ENCODE results near the gene L1CAM. TPM values are rescaled to one million over a fixed set of nuclear protein-coding genes. Genes with fewer than 3 reads are reported as not detected.

Gene L1CAM
- total and polyA plus RNA-seq, 9 of the 15 experiments (the other 6 are each of a cell fraction or from before 2014, with no cell fraction given), result 0.09 to 0.86 (median 0.26) TPM; not detected in 3

- in situ Hi-C loops (cut with MboI) (no loop called here), intact Hi-C loops (cut with micrococcal nuclease) (no loop called here)
- Histone ChIP-seq H3K79me2 (ENCODE audit: control insufficient read depth, insufficient read depth, low read length) (no peaks in the 10 kb centered on the region), H3K9me3 (replicated peaks; ENCODE audit: control insufficient read depth, insufficient read depth, low read depth, low read length) (no peaks in the 10 kb centered on the region), H3K27me3 (ENCODE audit: control insufficient read depth in 2 of 2, insufficient read depth in 2 of 2, low read length in 2 of 2) (peaks cover 0 to 34% of the 10 kb centered on the region in 2 experiments; a peak in 2 of 5 replicates), H3K4me2 (ENCODE audit: insufficient read depth, low read length) (no peak overlapping the region), H3K9ac (ENCODE audit: insufficient read depth in 1 of 2, low read depth in 2 of 2, low read length in 2 of 2) (no peak overlapping the region), H3K27ac (ENCODE audit: extremely low read depth, low read depth, low read length) (no peak overlapping the region), H3K36me3 (ENCODE audit: control insufficient read depth, insufficient read depth, low read length) (no peaks in the 10 kb centered on the region), H2AFZ (ENCODE audit: low read depth, low read length) (no peak overlapping the region), H3K9me1 (ENCODE audit: control insufficient read depth, insufficient read depth, low read length) (no peaks in the 10 kb centered on the region), H3K4me3 (no peak overlapping the region), H3K4me1 (replicated peaks in 1 of 2; ENCODE audit: control insufficient read depth in 2 of 2, insufficient read depth in 2 of 2, low read length in 2 of 2) (peaks cover 0 to 38% of the 10 kb centered on the region in 2 experiments; a peak in 3 of 5 replicates), H4K20me1 (replicated peaks; ENCODE audit: control insufficient read depth, insufficient read depth, low read length) (0 out of 2 replicates have a peak, but pooled peaks cover 8% of the 10 kb centered on the region)
- 9% methylated on average over 13 of the region's 28 CpGs for WGBS (ENCODE audit: insufficient coverage, low coverage, missing lambda C conversion rate)
- POLR2A ChIA-PET, result no interaction called here
- no TSS peak for BruUV-seq (replicated peaks)
- ATAC-seq, result no peak
- no peak for DNase-seq (ENCODE audit: extremely low read depth in 1 of 4, low spot score in 3 of 4)
- TF ChIP-seq ZNF740 (CRISPR knock-in tag; IDR thresholded peaks at IDR 0.05) (no peak), ZNF740 (tag; IDR thresholded peaks at IDR 0.05) (no peak), NFE2 (IDR thresholded peaks at IDR 0.05; ENCODE audit: low read depth) (no peak), MBD2 (IDR thresholded peaks at IDR 0.05; ENCODE audit: borderline replicate concordance, low read depth) (no peak), ZNF140 (CRISPR knock-in tag; IDR thresholded peaks at IDR 0.05) (no peak), RBM22 (IDR thresholded peaks at IDR 0.05; ENCODE audit: low read depth, low read length, poor library complexity, severe bottlenecking) (no peak), PURB (CRISPR knock-in tag; IDR thresholded peaks at IDR 0.05; ENCODE audit: low read depth) (no peak), U2AF2 (optimal IDR thresholded peaks at IDR 0.05; ENCODE audit: low read depth, low read length) (no peak), PKNOX1 (IDR thresholded peaks at IDR 0.05) (no peak), ZFP30 (CRISPR knock-in tag; IDR thresholded peaks at IDR 0.05; ENCODE audit: borderline replicate concordance) (no peak), NR2F6 (CRISPR knock-in tag; IDR thresholded peaks at IDR 0.05) (no peak), BMI1 (IDR thresholded peaks at IDR 0.05; ENCODE audit: low read length) (no peak), CBX2 (IDR thresholded peaks at IDR 0.05; ENCODE audit: insufficient read depth, low read length, poor library complexity, severe bottlenecking) (no peak), GATAD2B (IDR thresholded peaks at IDR 0.05; ENCODE audit: borderline replicate concordance) (no peak)
- CTCF ChIA-PET (ENCODE audit: low intra/inter-chr PET ratio), result no interaction called here
- FAIRE-seq, result no peak
Observed at GRCh38 chrX:153878969-153879653, 6.9 kb downstream of the L1CAM start.

All from K562 (cell line).